Measurements from ENCODE around the gene GLCCI1. TPM values are rescaled to one million over a fixed set of nuclear protein-coding genes. Genes with fewer than 3 reads are reported as not detected.

GLCCI1 gene
- total RNA-seq, 1 experiment from 2014 or later, result 4.6 TPM

DNA sequence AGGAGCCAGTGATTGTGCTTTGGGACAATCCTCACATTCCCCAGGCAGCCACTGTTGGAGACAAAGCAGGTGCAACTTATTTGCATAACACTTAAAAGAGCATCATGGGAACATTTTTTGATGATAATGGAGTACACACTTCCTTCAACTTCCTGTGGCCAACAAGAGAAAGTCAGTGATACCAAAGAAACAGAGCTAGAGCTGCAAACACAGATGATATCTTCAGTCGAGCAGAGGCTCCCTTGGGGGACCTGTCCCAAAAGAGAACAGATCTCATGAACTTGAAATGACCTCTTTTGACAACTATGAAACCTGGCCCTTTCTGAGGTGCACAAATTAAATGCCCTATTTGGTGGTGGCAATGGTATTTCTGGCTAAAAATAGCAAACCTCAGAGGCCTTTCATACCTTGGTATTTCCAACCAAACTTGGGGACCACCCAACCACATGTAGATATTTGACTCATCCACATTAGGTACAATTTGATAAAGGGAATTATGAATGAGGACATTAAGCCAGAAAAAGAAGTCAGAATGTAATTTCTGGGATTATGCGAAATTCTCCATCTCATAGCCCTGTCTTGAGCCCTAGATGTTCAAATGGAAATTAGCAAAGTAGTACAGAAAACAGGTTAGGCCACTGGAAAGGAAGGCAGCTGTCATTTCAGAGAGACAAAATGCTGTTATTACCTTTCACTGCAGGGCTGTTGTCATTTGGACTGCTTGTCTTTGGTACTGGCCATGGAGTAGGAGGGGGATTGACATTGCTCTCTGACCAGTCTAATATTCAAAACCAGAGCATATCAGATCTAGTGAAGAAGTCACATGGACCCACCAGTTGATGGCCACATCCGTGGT is 147.2 kb downstream of the GLCCI1 start:
- Histone ChIP-seq H3K9ac (ENCODE audit: low read length) (no peak overlapping the region), H3K36me3 (ENCODE audit: control insufficient read depth in 1 of 2, insufficient read depth in 2 of 2, low read length in 2 of 2) (no peaks in the 10 kb centered on the region), H4K20me1 (ENCODE audit: insufficient read depth) (no peaks in the 10 kb centered on the region), H3K27ac (ENCODE audit: low read depth, low read length) (no peak overlapping the region), H3K4me2 (ENCODE audit: low read length) (no peak overlapping the region), H3K9me2 (ENCODE audit: insufficient read depth) (no peaks in the 10 kb centered on the region), H3K4me3 (replicated peaks in 1 of 2; ENCODE audit: low read depth in 1 of 2, low read length in 2 of 2) (no peak overlapping the region), H3K9me3 (ENCODE audit: control insufficient read depth in 1 of 2, insufficient read depth in 1 of 2, low read depth in 1 of 2, low read length in 2 of 2) (no peaks in the 10 kb centered on the region), H3K27me3 (ENCODE audit: insufficient read depth, low read length) (no peaks in the 10 kb centered on the region), H2AFZ (ENCODE audit: low read depth, low read length, poor library complexity, severe bottlenecking) (no peak overlapping the region), H3K4me1 (ENCODE audit: control insufficient read depth in 1 of 2, insufficient read depth in 2 of 2, low read length in 2 of 2) (no peaks in the 10 kb centered on the region), H3K79me2 (ENCODE audit: insufficient read depth, low read length) (no peaks in the 10 kb centered on the region)
- intact Hi-C loops (cut with micrococcal nuclease), result no loop called here
- ChIA-PET POLR2A (no interaction called here), CTCF (no interaction called here), RAD21 (ENCODE audit: low non-redundant PET in 1 of 2, low total read pairs in 2 of 2, uncharacterized antibody in 2 of 2, unreplicated experiment in 2 of 2) (no interaction called here)
- TF ChIP-seq REST (IDR thresholded peaks at IDR 0.05; ENCODE audit: low read depth) (no peak), EZH2 (IDR thresholded peaks at IDR 0.05) (no peak), ZFX (IDR thresholded peaks at IDR 0.05) (no peak), YY1 (IDR thresholded peaks at IDR 0.05; ENCODE audit: extremely low read depth, insufficient replicate concordance, low read depth, low read length) (no peak), POLR2A (IDR thresholded peaks at IDR 0.05; ENCODE audit: borderline replicate concordance, extremely low read depth, insufficient read depth, insufficient read length) (no peak), CBX3 (IDR thresholded peaks at IDR 0.05; ENCODE audit: low read depth) (no peak)
- TF ChIP-seq, protein P1, sequence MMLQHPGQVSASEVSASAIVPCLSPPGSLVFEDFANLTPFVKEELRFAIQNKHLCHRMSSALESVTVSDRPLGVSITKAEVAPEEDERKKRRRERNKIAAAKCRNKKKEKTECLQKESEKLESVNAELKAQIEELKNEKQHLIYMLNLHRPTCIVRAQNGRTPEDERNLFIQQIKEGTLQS (IDR thresholded peaks at IDR 0.05), result no peak
- ATAC-seq (no peak), DNase-seq (ENCODE audit: low read depth, low spot score) (no peak)
- BruUV-seq (replicated peaks), result no TSS peak

Data from HCT116 (cell line).